Skeletal muscle tissue (tissue), 4 donors: ENCODE data around the gene RASD2. TPM values are rescaled to one million over a fixed set of nuclear protein-coding genes. Genes with fewer than 3 reads are reported as not detected.
"Not testable (repeated sequence)": the region's sequence is repeated elsewhere in the genome, so short reads cannot be mapped to it uniquely, and the experiment has no call there.

Experiments used
- H3K27ac ChIP-seq: one replicate; pipeline ENCODE4 v1.7.0; 2013; ENCODE audit warnings: mild to moderate bottlenecking, low read depth, low read length, inconsistent platforms
- H3K27me3 ChIP-seq, 3 donors: one replicate each; pipeline ENCODE4 v1.7.0; 2013; ENCODE audit warnings: low read length in 3 of 3; ENCODE audit not compliant: control insufficient read depth in 3 of 3, insufficient read depth in 3 of 3
- H3K36me3 ChIP-seq, 3 donors: one replicate each; pipeline ENCODE4 v1.7.0; 2013; ENCODE audit warnings: low read length in 3 of 3; ENCODE audit not compliant: control insufficient read depth in 3 of 3, insufficient read depth in 3 of 3
- H3K4me1 ChIP-seq, 3 donors: one replicate each; pipeline ENCODE4 v1.7.0; 2013; ENCODE audit warnings: low read length in 3 of 3, mild to moderate bottlenecking in 3 of 3; ENCODE audit not compliant: control insufficient read depth in 3 of 3, insufficient read depth in 3 of 3
- H3K4me3 ChIP-seq, 3 donors: one replicate each; pipeline ENCODE4 v1.7.0; 2013; ENCODE audit warnings: low read length in 3 of 3
- H3K9ac ChIP-seq, 3 donors: one replicate each; pipeline ENCODE4 v1.7.0; 2013; ENCODE audit warnings: low read length in 3 of 3, mild to moderate bottlenecking in 3 of 3, moderate library complexity in 2 of 3, low read depth in 1 of 3
- H3K9me3 ChIP-seq, 3 donors: one replicate each; pipeline ENCODE4 v1.7.0; 2013; ENCODE audit warnings: low read length in 3 of 3; ENCODE audit not compliant: control insufficient read depth in 3 of 3
- total RNA-seq: library from RNA; depleted of rRNA; stranded (reverse); fragments of >200 nt; gene quantifications from one replicate; pipeline ENCODE4 v1.2.3, GENCODE V29; 2014
- donor health status: Osteomylitis.

Gene RASD2
- total RNA-seq = 1.0 TPM

- Histone ChIP-seq H3K36me3 (peaks cover 0 to 2% (median 0%) of the 10 kb centered on the region in 3 donors), H3K9ac (peak within 1 kb of the TSS; percentile 57 to 86 (median 77)), H3K4me1 (peaks cover 27 to 62% (median 49%) of the 10 kb centered on the region in 3 donors), H3K27me3 (peaks cover 0 to 11% (median 8%) of the 10 kb centered on the region in 3 donors), H3K9me3 (no peaks in the 10 kb centered on the region), H3K27ac (peak within 1 kb of the TSS; percentile 87), H3K4me3 (peak within 1 kb of the TSS; percentile 63 to 83 (median 82))
Observed at GRCh38 chr22:35540595-35541253, at the start of gene RASD2. Gene RASD2, plus strand, starts transcription at chr22:35540831. Its CDS starts 5,979 bp downstream, at chr22:35546810.

- not testable (repeated sequence) for H3K9ac ChIP-seq, H3K4me3 ChIP-seq, H3K36me3 ChIP-seq, H3K9me3 ChIP-seq, H3K4me1 ChIP-seq
- Histone ChIP-seq H3K27me3 (peaks cover 0 to 11% (median 5%) of the 10 kb centered on the region in 3 donors), H3K27ac (peak overlapping the region; percentile 12)
Observed at GRCh38 chr22:35491061-35491907, 49.3 kb upstream of the RASD2 start.

GRCh38 chr22:35491908-35492380 is 48.7 kb upstream of the RASD2 start:
- Histone ChIP-seq H3K4me3 (no peak overlapping the region), H3K4me1 (no peaks in the 10 kb centered on the region), H3K36me3 (no peaks in the 10 kb centered on the region), H3K27me3 (peaks cover 0 to 11% (median 5%) of the 10 kb centered on the region in 3 donors), H3K27ac (no peak overlapping the region), H3K9ac (no peak overlapping the region), H3K9me3 (no peaks in the 10 kb centered on the region)

GRCh38 chr22:35493074-35493473 is 47.6 kb upstream of the RASD2 start:
- Histone ChIP-seq H3K4me1 (no peaks in the 10 kb centered on the region), H3K9me3 (no peaks in the 10 kb centered on the region), H3K36me3 (no peaks in the 10 kb centered on the region), H3K9ac (no peak overlapping the region), H3K27me3 (peaks cover 5 to 17% (median 7%) of the 10 kb centered on the region in 3 donors), H3K27ac (no peak overlapping the region), H3K4me3 (no peak overlapping the region)

- not testable (repeated sequence) for H3K36me3 ChIP-seq, H3K9me3 ChIP-seq, H3K9ac ChIP-seq, H3K4me3 ChIP-seq, H3K27ac ChIP-seq, H3K4me1 ChIP-seq
- H3K27me3 ChIP-seq = peaks cover 6 to 26% (median 8%) of the 10 kb centered on the region in 3 donors
Observed at GRCh38 chr22:35495711-35496110, 44.9 kb upstream of the RASD2 start.

GRCh38 chr22:35496768-35497312 is 43.8 kb upstream of the RASD2 start:
- Histone ChIP-seq H3K9ac (no peak overlapping the region), H3K36me3 (no peaks in the 10 kb centered on the region), H3K27me3 (peaks cover 6 to 26% (median 8%) of the 10 kb centered on the region in 3 donors), H3K4me1 (no peaks in the 10 kb centered on the region), H3K4me3 (no peak overlapping the region), H3K27ac (no peak overlapping the region), H3K9me3 (no peaks in the 10 kb centered on the region)

GRCh38 chr22:35498026-35498800 is 42.4 kb upstream of the RASD2 start:
- no peaks in the 10 kb centered on the region for H3K36me3 ChIP-seq
- no peak overlapping the region for H3K27ac ChIP-seq
- H3K9me3 ChIP-seq = no peaks in the 10 kb centered on the region
- no peaks in the 10 kb centered on the region for H3K4me1 ChIP-seq
- H3K27me3 ChIP-seq = peaks cover 6 to 26% (median 8%) of the 10 kb centered on the region in 3 donors
- H3K4me3 ChIP-seq = no peak overlapping the region
- no peak overlapping the region for H3K9ac ChIP-seq

DNA sequence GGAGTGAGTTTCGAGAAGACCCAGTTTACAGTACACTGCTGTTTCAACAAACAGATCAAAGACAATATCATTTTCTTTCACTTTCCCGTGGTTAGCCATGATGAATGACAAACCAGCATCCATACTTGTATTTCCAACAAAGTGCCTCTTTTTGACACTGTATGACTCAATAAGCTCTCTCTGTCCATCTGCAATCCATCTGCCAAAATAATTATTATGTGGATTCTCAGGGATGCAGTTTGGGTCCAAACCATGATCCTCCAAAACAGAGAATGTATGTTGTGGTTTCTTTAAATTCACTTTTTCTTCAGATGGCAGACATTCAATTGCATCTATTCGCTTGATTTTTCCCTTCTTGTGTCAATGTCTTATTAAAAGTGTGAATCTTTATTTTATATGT is 37.8 kb upstream of the RASD2 start:
- H3K27me3 ChIP-seq = peaks cover 3 to 12% (median 8%) of the 10 kb centered on the region in 3 donors
- H3K27ac ChIP-seq = no peak overlapping the region
- no peaks in the 10 kb centered on the region for H3K36me3 ChIP-seq
- no peaks in the 10 kb centered on the region for H3K4me1 ChIP-seq
- no peak overlapping the region for H3K4me3 ChIP-seq
- H3K9ac ChIP-seq = no peak overlapping the region
- H3K9me3 ChIP-seq = no peaks in the 10 kb centered on the region

- Histone ChIP-seq H3K9ac (no peak overlapping the region), H3K36me3 (no peaks in the 10 kb centered on the region), H3K4me3 (no peak overlapping the region), H3K27me3 (no peaks in the 10 kb centered on the region), H3K4me1 (no peaks in the 10 kb centered on the region), H3K27ac (no peak overlapping the region), H3K9me3 (no peaks in the 10 kb centered on the region)
Observed at GRCh38 chr22:35505399-35506258, 35.0 kb upstream of the RASD2 start.
